GM23338 (cell line): Measurements from ENCODE around the gene ODAD4. TPM values are rescaled to one million over a fixed set of nuclear protein-coding genes. Genes with fewer than 3 reads are reported as not detected.

Experiments used
- ATAC-seq: fragments of 200-7000 bp; cut with Tn5 transposase; 3 replicates; pipeline ENCODE4 v1.9.1; 2020
- DNase-seq: peaks from one replicate; pipeline ENCODE4 v3.0.0-alpha.2; 2015; ENCODE audit warnings: low spot score
- H2AFZ ChIP-seq: fragments of 200-600 bp; sonication (generic); 2 replicates; pipeline ENCODE4 v1.8.0; 2016; ENCODE audit warnings: antibody characterized with exemption, mild to moderate bottlenecking, moderate library complexity
- H3F3A ChIP-seq: fragments of 200-600 bp; sonication (generic); replicated peaks from 2 replicates; pipeline ENCODE4 v1.8.0; 2017; ENCODE audit warnings: antibody characterized with exemption, mixed run types, low read depth
- H3K27ac ChIP-seq: fragments of 200-600 bp; sonication (generic); 2 replicates; pipeline ENCODE4 v1.6.1; 2016; ENCODE audit warnings: low read depth
- H3K27me3 ChIP-seq: fragments of 200-600 bp; sonication (generic); 2 replicates; pipeline ENCODE4 v1.8.0; 2016; ENCODE audit warnings: mild to moderate bottlenecking, mixed run types, moderate library complexity; ENCODE audit not compliant: insufficient read depth
- H3K36me3 ChIP-seq: fragments of 200-600 bp; sonication (generic); 2 replicates; pipeline ENCODE4 v1.8.0; 2016; ENCODE audit warnings: mild to moderate bottlenecking; ENCODE audit not compliant: insufficient read depth
- H3K4me1 ChIP-seq: fragments of 200-600 bp; sonication (generic); 2 replicates; pipeline ENCODE4 v1.8.0; 2016; ENCODE audit warnings: mild to moderate bottlenecking, moderate library complexity; ENCODE audit not compliant: insufficient read depth
- H3K4me2 ChIP-seq: fragments of 200-600 bp; sonication (generic); 2 replicates; pipeline ENCODE4 v1.7.1; 2017; ENCODE audit warnings: mixed run types
- H3K4me3 ChIP-seq: fragments of 200-600 bp; sonication (generic); 2 replicates; pipeline ENCODE4 v1.6.1; 2016; ENCODE audit warnings: mixed run types
- H3K79me2 ChIP-seq: fragments of 200-600 bp; sonication (generic); replicated peaks from 2 replicates; pipeline ENCODE4 v1.8.0; 2017; ENCODE audit warnings: mild to moderate bottlenecking; ENCODE audit not compliant: insufficient read depth
- H3K9me2 ChIP-seq: fragments of 200-600 bp; sonication (generic); 2 replicates; pipeline ENCODE4 v1.8.0; 2017; ENCODE audit not compliant: insufficient read depth
- H4K20me1 ChIP-seq: fragments of 200-600 bp; sonication (generic); replicated peaks from 2 replicates; pipeline ENCODE4 v1.8.0; 2017; ENCODE audit warnings: mild to moderate bottlenecking; ENCODE audit not compliant: insufficient read depth
- H3K27ac Mint-ChIP-seq: 2 replicates; pipeline ENCODE4 v1.8.0; 2020; ENCODE audit warnings: inconsistent platforms, mild to moderate bottlenecking, moderate library complexity, mixed read lengths
- H3K27me3 Mint-ChIP-seq: 3 replicates; pipeline ENCODE4 v1.8.0; 2022; ENCODE audit warnings: low read depth, mild to moderate bottlenecking, moderate library complexity, mixed read lengths, inconsistent platforms; ENCODE audit not compliant: insufficient read depth, poor library complexity
- H3K36me3 Mint-ChIP-seq: 3 replicates; pipeline ENCODE4 v1.8.0; 2021; ENCODE audit warnings: low read depth, mild to moderate bottlenecking, inconsistent platforms, moderate library complexity, mixed read lengths
- H3K4me1 Mint-ChIP-seq: 3 replicates; pipeline ENCODE4 v1.8.0; 2020; ENCODE audit warnings: mild to moderate bottlenecking, inconsistent platforms, mixed read lengths
- H3K4me3 Mint-ChIP-seq: 3 replicates; pipeline ENCODE4 v1.8.0; 2021; ENCODE audit warnings: moderate library complexity, mild to moderate bottlenecking, inconsistent platforms, mixed read lengths
- H3K9me3 Mint-ChIP-seq: 3 replicates; pipeline ENCODE4 v1.8.0; 2020; ENCODE audit warnings: moderate library complexity, mild to moderate bottlenecking, inconsistent platforms, mixed read lengths
- CREB1 ChIP-seq: fragments of 250-450 bp; sonication (Bioruptor Pico); IDR thresholded peaks from 2 replicates; pipeline ENCODE4 v1.5.0; 2020; ENCODE audit warnings: low read depth, mild to moderate bottlenecking, moderate library complexity
- ETS1 ChIP-seq: IDR thresholded peaks from 2 replicates; pipeline ENCODE4 v1.6.1; 2016; ENCODE audit warnings: antibody characterized with exemption
- EZH2 ChIP-seq: fragments of 200-600 bp; sonication (generic); IDR thresholded peaks from one replicate; pipeline ENCODE4 v1.8.0; 2017; ENCODE audit warnings: antibody characterized with exemption, mild to moderate bottlenecking, low read depth; ENCODE audit not compliant: unreplicated experiment
- EZH2phosphoT487 ChIP-seq: fragments of 200-600 bp; sonication (generic); IDR thresholded peaks from one replicate; pipeline ENCODE4 v1.8.1; 2018; ENCODE audit warnings: antibody characterized with exemption; ENCODE audit not compliant: unreplicated experiment
- JUNB ChIP-seq: IDR thresholded peaks from one replicate; pipeline ENCODE4 v1.6.1; 2016; ENCODE audit warnings: antibody characterized with exemption; ENCODE audit not compliant: unreplicated experiment
- NANOG ChIP-seq: IDR thresholded peaks from 2 replicates; pipeline ENCODE4 v1.6.1; 2016; ENCODE audit warnings: antibody characterized with exemption, borderline replicate concordance
- POLR2AphosphoS5 ChIP-seq: IDR thresholded peaks from 2 replicates; pipeline ENCODE4 v1.6.1; 2016; ENCODE audit warnings: antibody characterized with exemption, low read depth
- REST ChIP-seq: IDR thresholded peaks from one replicate; pipeline ENCODE4 v1.6.1; 2018; ENCODE audit warnings: antibody characterized with exemption; ENCODE audit not compliant: unreplicated experiment
- STAT1 ChIP-seq: IDR thresholded peaks from one replicate; pipeline ENCODE4 v1.6.1; 2016; ENCODE audit warnings: antibody characterized with exemption; ENCODE audit not compliant: unreplicated experiment
- ZNF114 ChIP-seq: fragments of 250-450 bp; sonication (Bioruptor Pico); IDR thresholded peaks from 2 replicates; pipeline ENCODE4 v1.5.0; 2020; ENCODE audit warnings: mild to moderate bottlenecking, moderate library complexity
- ZNF331 ChIP-seq: fragments of 250-450 bp; sonication (Bioruptor Pico); IDR thresholded peaks from 2 replicates; pipeline ENCODE4 v1.5.0; 2020; ENCODE audit warnings: low read depth, mild to moderate bottlenecking, moderate library complexity
- ZNF462 ChIP-seq: fragments of 250-450 bp; sonication (Bioruptor Pico); IDR thresholded peaks from 2 replicates; pipeline ENCODE4 v1.5.0; 2020; ENCODE audit warnings: mild to moderate bottlenecking, moderate library complexity
- polyA plus RNA-seq: library from polyadenylated mRNA; unstranded; fragments of >200 nt; fragmentation: Nextera tagmentation; extraction: Ambion mirVana; gene quantifications from 2 replicates; pipeline ENCODE4 v1.2.1, GENCODE V29; 2016
- total RNA-seq: library from RNA; depleted of rRNA; stranded (reverse); fragments of >200 nt; shearing (Covaris generic); gene quantifications from 2 replicates; pipeline ENCODE4 v1.2.3, GENCODE V29; 2014
- TF ChIP-seq, protein P1 (sequence below), 2 experiments: fragments of 200-600 bp in 1 of 2; sonication (generic) in 1 of 2; conservative IDR thresholded peaks; 2 replicates each; pipeline versions ENCODE4 v1.5.1 to v1.6.1; 2016 to 2017; ENCODE audit warnings: antibody characterized with exemption in 2 of 2, low read depth in 2 of 2, mild to moderate bottlenecking in 2 of 2, moderate library complexity in 1 of 2

Gene ODAD4
- total and polyA plus RNA-seq, 2 experiments from 2014 or later: 1.7 to 1.8 TPM

- Histone ChIP-seq H3K4me3 (no peak overlapping the region), H2AFZ (no peak overlapping the region), H3K9me2 (no peaks in the 10 kb centered on the region), H3F3A (peaks cover 18% of the 10 kb centered on the region; the same call in 1 of the 2 replicates), H3K27ac (no peak overlapping the region), H3K4me1 (no peaks in the 10 kb centered on the region), H3K27me3 (no peaks in the 10 kb centered on the region), H3K36me3 (peaks cover 36% of the 10 kb centered on the region), H4K20me1 (peaks cover 7% of the 10 kb centered on the region), H3K79me2 (no peaks in the 10 kb centered on the region), H3K4me2 (no peak overlapping the region)
- H3K27me3 Mint-ChIP-seq: peaks cover 8% of the 10 kb centered on the region
- peaks cover 76% of the 10 kb centered on the region for H3K36me3 Mint-ChIP-seq
- DNase-seq: no peak
- TF ChIP-seq POLR2AphosphoS5: no peak
- no peak for TF ChIP-seq ETS1
- TF ChIP-seq NANOG: no peak
- TF ChIP-seq REST: no peak
- TF ChIP-seq, protein P1, sequence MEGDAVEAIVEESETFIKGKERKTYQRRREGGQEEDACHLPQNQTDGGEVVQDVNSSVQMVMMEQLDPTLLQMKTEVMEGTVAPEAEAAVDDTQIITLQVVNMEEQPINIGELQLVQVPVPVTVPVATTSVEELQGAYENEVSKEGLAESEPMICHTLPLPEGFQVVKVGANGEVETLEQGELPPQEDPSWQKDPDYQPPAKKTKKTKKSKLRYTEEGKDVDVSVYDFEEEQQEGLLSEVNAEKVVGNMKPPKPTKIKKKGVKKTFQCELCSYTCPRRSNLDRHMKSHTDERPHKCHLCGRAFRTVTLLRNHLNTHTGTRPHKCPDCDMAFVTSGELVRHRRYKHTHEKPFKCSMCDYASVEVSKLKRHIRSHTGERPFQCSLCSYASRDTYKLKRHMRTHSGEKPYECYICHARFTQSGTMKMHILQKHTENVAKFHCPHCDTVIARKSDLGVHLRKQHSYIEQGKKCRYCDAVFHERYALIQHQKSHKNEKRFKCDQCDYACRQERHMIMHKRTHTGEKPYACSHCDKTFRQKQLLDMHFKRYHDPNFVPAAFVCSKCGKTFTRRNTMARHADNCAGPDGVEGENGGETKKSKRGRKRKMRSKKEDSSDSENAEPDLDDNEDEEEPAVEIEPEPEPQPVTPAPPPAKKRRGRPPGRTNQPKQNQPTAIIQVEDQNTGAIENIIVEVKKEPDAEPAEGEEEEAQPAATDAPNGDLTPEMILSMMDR (conservative IDR thresholded peaks at IDR 0.05; ENCODE audit: low read depth in 2 of 2): no peak
- TF ChIP-seq ZNF114 (CRISPR knock-in tag): no peak
- TF ChIP-seq STAT1: no peak
- no peak for TF ChIP-seq EZH2
- no peak for TF ChIP-seq EZH2phosphoT487
- TF ChIP-seq CREB1 (CRISPR knock-in tag): no peak
- no peak for TF ChIP-seq ZNF331 (CRISPR knock-in tag)
- TF ChIP-seq JUNB: no peak
- TF ChIP-seq ZNF462: no peak
- no peak overlapping the region for H3K4me3 Mint-ChIP-seq
- H3K9me3 Mint-ChIP-seq: no peaks in the 10 kb centered on the region
- no peak for ATAC-seq
- no peaks in the 10 kb centered on the region for H3K4me1 Mint-ChIP-seq
- no peak overlapping the region for H3K27ac Mint-ChIP-seq
These were observed 44.2 kb downstream of the ODAD4 start for GRCh38 chr17:41974658-41975057.
